ENCODE results near the gene TM9SF1. TPM values are rescaled to one million over a fixed set of nuclear protein-coding genes. Genes with fewer than 3 reads are reported as not detected.
A peak's percentile ranks its signal among the peaks of the same experiment; 100 is the strongest.

Gene TM9SF1
- total and polyA plus RNA-seq, 9 of the 15 experiments (the other 6 are each of a cell fraction or from before 2014, with no cell fraction given): 5.3 to 20.3 (median 11.8) TPM

DNA sequence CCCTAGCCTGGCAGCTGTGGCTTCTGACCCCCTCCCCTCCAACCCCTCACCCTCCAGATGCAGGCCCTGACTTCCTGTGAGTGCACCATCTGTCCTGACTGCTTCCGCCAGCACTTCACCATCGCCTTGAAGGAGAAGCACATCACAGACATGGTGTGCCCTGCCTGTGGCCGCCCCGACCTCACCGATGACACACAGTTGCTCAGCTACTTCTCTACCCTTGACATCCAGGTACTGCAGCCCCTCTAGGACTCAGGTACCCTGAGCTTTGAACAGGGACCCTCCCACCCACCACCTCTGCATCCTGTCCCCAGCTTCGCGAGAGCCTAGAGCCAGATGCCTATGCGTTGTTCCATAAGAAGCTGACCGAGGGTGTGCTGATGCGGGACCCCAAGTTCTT lies 40.1 kb downstream of the TM9SF1 start:
- H3K4me3 ChIP-seq: no peak overlapping the region

More for the DNA sequence above, 40.1 kb downstream of the TM9SF1 start:
- in situ Hi-C loops (cut with MboI) (no loop called here), intact Hi-C loops (cut with micrococcal nuclease) (no loop called here)
- Histone ChIP-seq H3K9ac (ENCODE audit: insufficient read depth in 1 of 2, low read depth in 2 of 2, low read length in 2 of 2) (0 out of 4 replicates have a peak overlapping the region, but pooled peaks of 1 of the 2 experiments have one; percentile 35), H3K4me1 (replicated peaks in 1 of 2; ENCODE audit: control insufficient read depth in 2 of 2, insufficient read depth in 2 of 2, low read length in 2 of 2) (peaks cover 0 to 11% of the 10 kb centered on the region in 2 experiments; a peak in 2 of 5 replicates), H3K9me1 (ENCODE audit: control insufficient read depth, insufficient read depth, low read length) (no peaks in the 10 kb centered on the region), H3K27me3 (ENCODE audit: control insufficient read depth in 2 of 2, insufficient read depth in 2 of 2, low read length in 2 of 2) (no peaks in the 10 kb centered on the region), H3K36me3 (ENCODE audit: control insufficient read depth, insufficient read depth, low read length) (peaks cover 68% of the 10 kb centered on the region; the same call in 2 of the 3 replicates), H3K4me2 (ENCODE audit: insufficient read depth, low read length) (no peak overlapping the region), H3K27ac (ENCODE audit: extremely low read depth, low read depth, low read length) (no peak overlapping the region), H2AFZ (ENCODE audit: low read depth, low read length) (no peak overlapping the region), H3K9me3 (replicated peaks; ENCODE audit: control insufficient read depth, insufficient read depth, low read depth, low read length) (no peaks in the 10 kb centered on the region), H3K79me2 (ENCODE audit: control insufficient read depth, insufficient read depth, low read length) (no peaks in the 10 kb centered on the region), H4K20me1 (replicated peaks; ENCODE audit: control insufficient read depth, insufficient read depth, low read length) (no peaks in the 10 kb centered on the region)
- ChIA-PET CTCF (ENCODE audit: low intra/inter-chr PET ratio) (no interaction called here), POLR2A (interaction anchor here (1.2 to 1.3 kb wide), 2 partner anchors 8 to 19 kb away, joined by 3 to 4 read pairs; partner anchors contain the start of genes PSME1 and PSME2)
- FAIRE-seq (no peak), DNase-seq (ENCODE audit: extremely low read depth in 1 of 4, low spot score in 3 of 4) (no peak), ATAC-seq (no peak)
- TF ChIP-seq XRCC3 (IDR thresholded peaks at IDR 0.05) (no peak), KAT8 (IDR thresholded peaks at IDR 0.05; ENCODE audit: low read depth) (no peak), ZNF224 (CRISPR knock-in tag; IDR thresholded peaks at IDR 0.05) (no peak), NKRF (IDR thresholded peaks at IDR 0.05; ENCODE audit: borderline replicate concordance) (no peak), SNRNP70 (optimal IDR thresholded peaks at IDR 0.05; ENCODE audit: low read depth, low read length) (no peak), ZFP1 (CRISPR knock-in tag; IDR thresholded peaks at IDR 0.05) (no peak), ARID3B (CRISPR knock-in tag; IDR thresholded peaks at IDR 0.05; ENCODE audit: borderline replicate concordance) (no peak), CBX1 (IDR thresholded peaks at IDR 0.05; ENCODE audit: low read depth) (no peak), ETV1 (tag; conservative IDR thresholded peaks at IDR 0.05; ENCODE audit: low read depth) (no peak), FIP1L1 (IDR thresholded peaks at IDR 0.05; ENCODE audit: low read depth, low read length, poor library complexity, severe bottlenecking) (no peak), NCOA1 (IDR thresholded peaks at IDR 0.05; ENCODE audit: low read depth) (no peak)
- TF ChIP-seq, protein P1, sequence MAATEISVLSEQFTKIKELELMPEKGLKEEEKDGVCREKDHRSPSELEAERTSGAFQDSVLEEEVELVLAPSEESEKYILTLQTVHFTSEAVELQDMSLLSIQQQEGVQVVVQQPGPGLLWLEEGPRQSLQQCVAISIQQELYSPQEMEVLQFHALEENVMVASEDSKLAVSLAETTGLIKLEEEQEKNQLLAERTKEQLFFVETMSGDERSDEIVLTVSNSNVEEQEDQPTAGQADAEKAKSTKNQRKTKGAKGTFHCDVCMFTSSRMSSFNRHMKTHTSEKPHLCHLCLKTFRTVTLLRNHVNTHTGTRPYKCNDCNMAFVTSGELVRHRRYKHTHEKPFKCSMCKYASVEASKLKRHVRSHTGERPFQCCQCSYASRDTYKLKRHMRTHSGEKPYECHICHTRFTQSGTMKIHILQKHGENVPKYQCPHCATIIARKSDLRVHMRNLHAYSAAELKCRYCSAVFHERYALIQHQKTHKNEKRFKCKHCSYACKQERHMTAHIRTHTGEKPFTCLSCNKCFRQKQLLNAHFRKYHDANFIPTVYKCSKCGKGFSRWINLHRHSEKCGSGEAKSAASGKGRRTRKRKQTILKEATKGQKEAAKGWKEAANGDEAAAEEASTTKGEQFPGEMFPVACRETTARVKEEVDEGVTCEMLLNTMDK (IDR thresholded peaks at IDR 0.05; ENCODE audit: borderline replicate concordance, insufficient read depth, low read depth, low read length, poor library complexity, severe bottlenecking): no peak
- WGBS (ENCODE audit: insufficient coverage, low coverage, missing lambda C conversion rate): 98% methylated on average over 10 of the region's 10 CpGs
- no TSS peak for BruUV-seq (replicated peaks)
